NT2/D1 (cell line): ENCODE data around the gene MUC5AC.

Experiments used
- SUZ12 ChIP-seq: IDR thresholded peaks from 2 replicates; pipeline ENCODE4 v1.6.1; 2011; ENCODE audit not compliant: insufficient read length, insufficient read depth; ENCODE audit errors: extremely low read depth
- YY1 ChIP-seq: IDR thresholded peaks from 2 replicates; pipeline ENCODE4 v1.6.1; 2011; ENCODE audit not compliant: insufficient read length, insufficient read depth
- ZNF274 ChIP-seq: IDR thresholded peaks from 2 replicates; pipeline ENCODE4 v1.6.1; 2011; ENCODE audit warnings: mild to moderate bottlenecking, low read depth, low read length

DNA sequence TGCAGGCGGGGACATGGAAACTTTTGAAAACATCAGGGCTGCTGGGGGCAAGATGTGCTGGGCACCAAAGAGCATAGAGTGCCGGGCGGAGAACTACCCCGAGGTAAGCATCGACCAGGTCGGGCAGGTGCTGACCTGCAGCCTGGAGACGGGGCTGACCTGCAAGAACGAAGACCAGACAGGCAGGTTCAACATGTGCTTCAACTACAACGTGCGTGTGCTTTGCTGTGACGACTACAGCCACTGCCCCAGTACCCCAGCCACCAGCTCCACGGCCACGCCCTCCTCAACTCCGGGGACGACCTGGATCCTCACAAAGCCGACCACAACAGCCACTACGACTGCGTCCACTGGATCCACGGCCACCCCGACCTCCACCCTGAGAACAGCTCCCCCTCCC is 84.5 kb downstream of the MUC5AC start:
- TF ChIP-seq ZNF274 = no peak
- TF ChIP-seq SUZ12 = no peak
- TF ChIP-seq YY1 = no peak
